HepG2 (cell line): ENCODE results near the gene FBXO48. TPM values are rescaled to one million over a fixed set of nuclear protein-coding genes. Genes with fewer than 3 reads are reported as not detected.

Experiments
- ATAC-seq: fragments of 200-7000 bp; cut with Tn5 transposase; 3 replicates; pipeline ENCODE4 v1.9.1; 2020; ENCODE audit warnings: mild to moderate bottlenecking, moderate library complexity
- BruUV-seq: library from RNA; stranded (reverse); fragments of 400-500 nt; replicated peaks from 2 replicates; lab custom pipeline; 2021; lab: Mats Ljungman, UMichigan
- CTCF ChIA-PET: fragments of 300-600 bp; formaldehyde crosslinking; extraction: SDS; loops from one replicate; lab custom pipeline; 2021; ENCODE audit warnings: low total read pairs, inconsistent platforms, low intra/inter-chr PET ratio; lab: Yijun Ruan, JAX
- POLR2A ChIA-PET: fragments of 350-600 bp; sonication (Branson Sonifier 250); formaldehyde crosslinking; loops from one replicate; lab custom pipeline; 2020; ENCODE audit warnings: antibody characterized with exemption, inconsistent platforms; lab: Yijun Ruan, JAX
- DNase-seq: peaks from one replicate; pipeline ENCODE4 v3.0.0-alpha.2; 2015; ENCODE audit warnings: low spot score
- FAIRE-seq: peaks from 3 replicates; lab custom pipeline; 2011; peaks lifted over from hg19 to GRCh38; lab: Jason Lieb, UNC
- H2AFZ ChIP-seq: one replicate; pipeline ENCODE4 v1.6.1; 2011; ENCODE audit warnings: low read length, inconsistent platforms
- H3K27ac ChIP-seq: fragments of 300-600 bp; 3 replicates; pipeline ENCODE4 v1.8.0; 2011; ENCODE audit warnings: mixed run types, mild to moderate bottlenecking, mixed read lengths, low read length, inconsistent platforms; ENCODE audit not compliant: insufficient read depth; ENCODE audit errors: extremely low read length
- H3K27me3 ChIP-seq, 2 experiments: fragments of 200-600 bp in 1 of 2; 2 replicates in 1 of 2; 3 replicates in 1 of 2; pipeline versions ENCODE4 v1.6.0 to v1.8.0; 2011; ENCODE audit warnings: low read length in 2 of 2, mild to moderate bottlenecking in 2 of 2, moderate library complexity in 2 of 2, inconsistent platforms in 1 of 2; ENCODE audit not compliant: insufficient read depth in 2 of 2, control insufficient read depth in 1 of 2
- H3K36me3 ChIP-seq, 2 experiments: fragments of 200-600 bp in 1 of 2; replicated peaks in 1 of 2; 2 replicates in 1 of 2; 3 replicates in 1 of 2; pipeline versions ENCODE4 v1.5.1 to v1.8.0; 2011; ENCODE audit warnings: low read length in 2 of 2, inconsistent platforms in 1 of 2; ENCODE audit not compliant: insufficient read depth in 2 of 2, control insufficient read depth in 1 of 2
- H3K4me1 ChIP-seq: 2 replicates; pipeline ENCODE4 v1.5.1; 2012; ENCODE audit warnings: low read length, inconsistent platforms; ENCODE audit not compliant: insufficient read depth
- H3K4me2 ChIP-seq: 2 replicates; pipeline ENCODE4 v1.6.0; 2011; ENCODE audit warnings: low read depth, low read length, inconsistent platforms
- H3K4me3 ChIP-seq, 3 experiments: fragments of 200-600 bp in 1 of 3; sonication (generic), shearing (Covaris generic) in 1 of 3; replicated peaks in 1 of 3; 2 replicates each; pipeline ENCODE4 v1.5.1; 2011 to 2016; ENCODE audit warnings: low read length in 3 of 3, inconsistent platforms in 2 of 3, low read depth in 2 of 3, mild to moderate bottlenecking in 2 of 3, control low read depth in 1 of 3, mixed read lengths in 1 of 3; ENCODE audit not compliant: insufficient read depth in 1 of 3
- H3K79me2 ChIP-seq: one replicate; pipeline ENCODE4 v1.6.1; 2011; ENCODE audit warnings: low read length, inconsistent platforms; ENCODE audit not compliant: insufficient read depth
- H3K9ac ChIP-seq: 2 replicates; pipeline ENCODE4 v1.6.0; 2011; ENCODE audit warnings: mild to moderate bottlenecking, low read depth, low read length, inconsistent platforms; ENCODE audit not compliant: insufficient read depth
- H3K9me3 ChIP-seq: 2 replicates; pipeline ENCODE4 v1.5.1; 2012; ENCODE audit warnings: mild to moderate bottlenecking, low read length
- H4K20me1 ChIP-seq: 2 replicates; pipeline ENCODE4 v1.6.0; 2011; ENCODE audit warnings: inconsistent platforms, mild to moderate bottlenecking, low read length, moderate library complexity; ENCODE audit not compliant: insufficient read depth
- DMTF1 ChIP-seq: sonication (generic); formaldehyde crosslinking; IDR thresholded peaks from 2 replicates; pipeline ENCODE4 v1.4.0; 2020; ENCODE audit warnings: mild to moderate bottlenecking, missing genetic modification reagents
- POLR2A ChIP-seq, 2 experiments: IDR thresholded peaks; 2 replicates each; pipeline ENCODE4 v1.6.1; 2011; ENCODE audit warnings: low read depth in 2 of 2, low read length in 2 of 2, mild to moderate bottlenecking in 1 of 2, moderate library complexity in 1 of 2; ENCODE audit not compliant: insufficient read depth in 1 of 2
- SIN3A ChIP-seq: IDR thresholded peaks from 2 replicates; pipeline ENCODE4 v1.6.1; 2011; ENCODE audit warnings: low read depth, mild to moderate bottlenecking, control low read depth, low read length, borderline replicate concordance
- SP4 ChIP-seq: sonication (generic); formaldehyde crosslinking; IDR thresholded peaks from 2 replicates; pipeline ENCODE4 v1.8.1; 2023; ENCODE audit warnings: mild to moderate bottlenecking, missing genetic modification reagents
- THAP9 ChIP-seq: sonication (generic); formaldehyde crosslinking; IDR thresholded peaks from 2 replicates; pipeline ENCODE4; 2020; ENCODE audit warnings: missing genetic modification reagents, mild to moderate bottlenecking, borderline replicate concordance
- TIGD3 ChIP-seq: sonication (generic); formaldehyde crosslinking; IDR thresholded peaks from 2 replicates; pipeline ENCODE4 v1.5.1; 2020; ENCODE audit warnings: mild to moderate bottlenecking, missing genetic modification reagents, borderline replicate concordance
- ZNF446 ChIP-seq: sonication (generic); formaldehyde crosslinking; IDR thresholded peaks from 2 replicates; pipeline ENCODE4 v1.5.0; 2020; ENCODE audit warnings: mild to moderate bottlenecking, missing genetic modification reagents
- ZNF574 ChIP-seq: sonication (generic); formaldehyde crosslinking; IDR thresholded peaks from 2 replicates; pipeline ENCODE4 v1.4.0; 2020; ENCODE audit warnings: missing genetic modification reagents
- ZSCAN9 ChIP-seq: IDR thresholded peaks from 2 replicates; pipeline ENCODE4 v1.6.1; 2016; ENCODE audit warnings: borderline replicate concordance
- WGBS: methylation state at CpG from one replicate; pipeline ENCODE4 v1.1.6; 2017; ENCODE audit warnings: low lambda C conversion rate; 5-methylcytosine and 5-hydroxymethylcytosine counted together
- in situ Hi-C: cut with HindIII; loops from 2 replicates; pipeline ENCODE4 v1.10.0; 2017; ENCODE audit warnings: low pct_unique_long_range_greater_than_20kb; ENCODE audit not compliant: extremely low pct_ligation_motif_present
- intact Hi-C: fragments of 100-400 bp; cut with micrococcal nuclease; formaldehyde crosslinking; loops from one replicate; pipeline ENCODE4 v1.10.0; 2022; ENCODE audit not compliant: unreplicated experiment
- polyA plus RNA-seq, 8 experiments: library from polyadenylated mRNA; depleted of rRNA in 3 of 8; stranded (reverse) in 7 of 8; unstranded in 1 of 8; fragments of >200 nt; fragmentation: Illumina TruSeq in 4 of 8; extraction: Trizol in 4 of 8; gene quantifications; 2 replicates each; pipeline versions ENCODE4 v1.2.1 to v1.2.3, GENCODE V29; 2011 to 2016; ENCODE audit warnings: low read depth in 4 of 8, missing spikeins in 1 of 8, mixed read lengths in 1 of 8; ENCODE audit not compliant: insufficient read depth in 1 of 8
- total RNA-seq, 5 experiments: library from RNA; depleted of rRNA; stranded (reverse); fragments of >200 nt; fragmentation: Illumina TruSeq; extraction: Trizol; gene quantifications; 2 replicates each; pipeline ENCODE4 v1.2.3, GENCODE V29; 2016; ENCODE audit warnings: low read depth in 1 of 5

Gene FBXO48
- total and polyA plus RNA-seq, 2 of the 13 experiments (the other 11 are each of a cell fraction or from before 2014, with no cell fraction given), result 0.42 to 1.1 TPM

- DNase-seq (no peak), ATAC-seq (no peak; the same call in 1 of the 3 replicates), FAIRE-seq (no peak)
- no peaks in the 10 kb centered on the region for H3K9me3 ChIP-seq
- no peak overlapping the region for H2AFZ ChIP-seq
- 14% methylated on average over 1 of the region's 2 CpGs for WGBS
- no peak overlapping the region for H3K4me2 ChIP-seq
- no peak overlapping the region for H3K27ac ChIP-seq
- no peaks in the 10 kb centered on the region for H3K4me1 ChIP-seq
- H3K36me3 ChIP-seq, result no peaks in the 10 kb centered on the region
- no peaks in the 10 kb centered on the region for H3K27me3 ChIP-seq
- ChIA-PET CTCF (no interaction called here), POLR2A (no interaction called here)
- no peak overlapping the region for H3K9ac ChIP-seq
- in situ Hi-C loops (no loop called here), intact Hi-C loops (no loop called here)
- no TSS peak for BruUV-seq
- H3K4me3 ChIP-seq, result no peak overlapping the region
- no peaks in the 10 kb centered on the region for H4K20me1 ChIP-seq
- H3K79me2 ChIP-seq, result no peaks in the 10 kb centered on the region
- TF ChIP-seq SIN3A (no peak), THAP9 (CRISPR knock-in tag) (no peak), POLR2A (IDR thresholded peaks at IDR 0.05; ENCODE audit: insufficient read depth in 1 of 2, low read depth in 2 of 2, low read length in 2 of 2) (no peak), ZNF446 (CRISPR knock-in tag) (no peak), ZNF574 (CRISPR knock-in tag) (no peak), ZSCAN9 (CRISPR knock-in tag) (no peak), DMTF1 (CRISPR knock-in tag) (no peak), TIGD3 (CRISPR knock-in tag) (no peak), SP4 (CRISPR knock-in tag) (no peak)
These were observed 15.3 kb upstream of the FBXO48 start for GRCh38 chr2:68482296-68482820.
